GM21381 (cell line): Measurements from ENCODE around the gene UBXN1.
"Not testable (repeated sequence)": the region's sequence is repeated elsewhere in the genome, so short reads cannot be mapped to it uniquely, and the experiment has no call there.

Source experiments
- ATAC-seq: cut with Tn5 transposase; IDR thresholded peaks from one replicate; pipeline ENCODE4 v1.9.1; 2021; ENCODE audit warnings: mild to moderate bottlenecking, moderate library complexity; ENCODE audit not compliant: unreplicated experiment

The UBXN1 gene

GRCh38 chr11:62708793-62709192 lies 29.9 kb upstream of the UBXN1 start:
- no peak for ATAC-seq

- no peak for ATAC-seq
Measured at GRCh38 chr11:62708392-62708791, 29.5 kb upstream of the UBXN1 start.

DNA sequence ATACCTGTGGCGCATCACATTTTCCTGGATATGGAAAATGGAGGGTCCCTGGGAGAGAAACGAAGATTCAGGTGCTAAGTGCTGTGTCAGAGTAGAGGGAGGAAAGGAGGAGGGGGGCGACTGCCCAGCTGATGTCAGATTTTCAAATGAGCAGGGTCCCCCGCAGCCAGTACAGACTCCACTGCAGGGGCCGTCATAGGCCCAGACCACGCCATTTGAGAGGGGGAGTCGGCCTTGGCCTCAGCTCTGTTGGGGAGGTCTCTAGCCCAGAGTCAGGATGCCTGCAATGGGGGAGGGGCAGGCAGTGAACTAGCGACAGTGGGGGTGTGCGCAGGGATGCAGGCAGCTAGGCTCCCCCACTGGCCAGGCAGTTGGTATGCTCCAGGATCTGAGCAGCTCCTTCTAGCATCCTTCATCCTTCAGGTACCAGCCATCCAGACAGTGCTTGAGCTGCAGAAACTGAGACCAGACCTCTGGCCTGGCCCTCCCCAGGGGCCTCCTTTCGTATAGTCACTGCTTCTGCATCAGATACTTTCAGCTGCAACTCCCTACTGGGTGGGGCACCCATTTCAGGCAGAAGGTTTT lies 28.5 kb upstream of the UBXN1 start, which contains the start of the genes BSCL2 and GNG3:
Gene BSCL2, minus strand, starts transcription at position 148 of the 585 bp plus-strand sequence. CDS start 229 bp downstream, outside the sequence.
Gene GNG3, plus strand, starts transcription at position 400 of the 585 bp plus-strand sequence. CDS start 620 bp downstream, outside the sequence.
- no peak for ATAC-seq

GRCh38 chr11:62706850-62707247 lies 28.0 kb upstream of the UBXN1 start:
- ATAC-seq: no peak

DNA sequence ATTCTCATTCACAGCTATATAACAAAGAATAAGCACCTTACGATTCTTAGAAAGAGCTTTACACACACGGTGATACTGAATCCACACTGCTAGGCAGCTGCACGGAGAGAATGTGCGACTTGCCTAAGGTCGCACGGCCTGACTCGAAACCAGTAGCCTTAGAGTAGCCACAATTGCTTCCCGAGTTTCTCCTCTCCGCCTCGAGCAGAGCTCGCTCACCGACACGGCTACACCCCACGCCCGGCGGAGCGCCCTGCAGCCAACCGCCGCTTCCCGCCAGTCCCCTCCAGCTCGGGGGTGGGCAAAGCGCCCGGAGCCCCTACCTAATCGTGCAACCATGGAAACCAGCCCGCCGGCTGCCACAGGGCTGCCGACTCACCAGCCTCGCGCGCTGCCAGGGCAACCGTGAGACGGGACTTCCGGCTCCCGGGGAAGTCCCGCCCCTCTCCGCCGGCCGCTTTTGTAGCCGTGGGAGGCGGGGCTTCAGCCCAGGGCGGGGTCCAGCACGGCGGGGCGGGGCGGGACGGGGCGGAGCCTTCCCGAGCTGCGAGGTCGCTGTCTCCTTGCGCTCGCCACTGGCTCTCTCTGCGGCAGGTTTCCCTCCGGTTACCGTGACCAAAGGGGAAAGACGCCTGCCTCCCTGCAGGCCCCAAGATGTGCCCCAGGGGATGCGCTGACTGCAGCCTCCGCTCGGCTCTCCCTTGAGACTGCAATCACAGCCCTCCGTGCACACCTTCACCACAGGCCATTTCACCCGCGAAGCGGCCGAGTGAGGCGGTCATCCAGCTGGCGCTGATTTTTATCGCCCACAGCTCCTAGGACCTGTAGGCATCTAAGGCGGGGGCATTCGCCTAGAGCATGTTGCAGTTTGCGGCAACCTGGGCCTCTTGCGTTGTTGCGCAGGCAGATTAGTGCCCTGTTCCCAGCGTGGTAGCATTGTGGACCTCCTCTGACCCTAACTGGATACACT lies 27.3 kb upstream of the UBXN1 start:
- ATAC-seq: peak; percentile 57

DNA sequence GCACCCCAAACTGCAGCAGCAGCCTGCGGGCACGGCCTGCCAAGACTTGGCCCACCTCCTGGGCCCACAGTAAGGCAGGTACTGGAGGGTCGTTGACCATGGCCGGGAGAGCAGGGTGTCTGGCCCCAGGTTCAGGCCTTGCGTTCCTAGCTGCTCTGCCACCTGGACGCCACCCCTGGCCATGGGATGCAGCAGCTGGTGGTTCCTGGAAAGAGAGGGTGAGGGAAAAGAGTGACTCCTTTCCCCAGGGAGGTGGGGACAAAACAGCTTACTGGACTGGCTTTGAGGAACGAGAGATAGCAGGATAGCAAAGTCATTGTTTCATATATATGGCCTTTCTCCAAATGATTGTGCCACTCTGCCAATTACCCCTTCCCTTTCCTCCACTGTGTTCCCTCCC lies 26.5 kb upstream of the UBXN1 start:
- no peak for ATAC-seq

- not testable (repeated sequence) for ATAC-seq
Measured at GRCh38 chr11:62703921-62704320, 25.0 kb upstream of the UBXN1 start.

GRCh38 chr11:62702246-62702645 lies 23.4 kb upstream of the UBXN1 start:
- no peak for ATAC-seq

- ATAC-seq: no peak
Measured at GRCh38 chr11:62694455-62695167, 15.7 kb upstream of the UBXN1 start.

GRCh38 chr11:62693624-62694023 lies 14.8 kb upstream of the UBXN1 start:
- ATAC-seq: not testable (repeated sequence)

GRCh38 chr11:62689421-62690183 lies 10.7 kb upstream of the UBXN1 start, which contains the start of gene LRRN4CL:
LRRN4CL (minus strand) TSS chr11:62689530; CDS start chr11:62688508, 1,022 bp downstream.
- ATAC-seq: no peak

DNA sequence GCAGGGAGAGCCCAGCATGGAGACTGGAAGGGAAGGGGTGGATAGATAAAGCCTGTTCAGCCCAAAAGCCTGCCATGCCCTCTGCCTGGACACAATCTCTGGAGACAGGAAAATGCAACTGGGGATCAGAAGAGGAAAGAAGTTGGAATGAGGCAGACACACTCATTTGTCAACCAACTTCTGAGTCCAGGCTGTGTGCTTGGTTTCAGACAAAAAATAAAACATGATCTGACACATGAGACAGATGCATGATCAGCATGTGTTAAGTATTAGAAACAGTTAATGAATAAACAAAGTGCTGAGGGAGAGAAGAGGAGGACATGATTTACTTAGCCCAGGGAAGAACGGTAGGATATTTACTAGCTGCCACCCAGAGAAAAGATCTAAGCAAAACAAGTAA lies 9.6 kb upstream of the UBXN1 start:
- ATAC-seq: no peak

DNA sequence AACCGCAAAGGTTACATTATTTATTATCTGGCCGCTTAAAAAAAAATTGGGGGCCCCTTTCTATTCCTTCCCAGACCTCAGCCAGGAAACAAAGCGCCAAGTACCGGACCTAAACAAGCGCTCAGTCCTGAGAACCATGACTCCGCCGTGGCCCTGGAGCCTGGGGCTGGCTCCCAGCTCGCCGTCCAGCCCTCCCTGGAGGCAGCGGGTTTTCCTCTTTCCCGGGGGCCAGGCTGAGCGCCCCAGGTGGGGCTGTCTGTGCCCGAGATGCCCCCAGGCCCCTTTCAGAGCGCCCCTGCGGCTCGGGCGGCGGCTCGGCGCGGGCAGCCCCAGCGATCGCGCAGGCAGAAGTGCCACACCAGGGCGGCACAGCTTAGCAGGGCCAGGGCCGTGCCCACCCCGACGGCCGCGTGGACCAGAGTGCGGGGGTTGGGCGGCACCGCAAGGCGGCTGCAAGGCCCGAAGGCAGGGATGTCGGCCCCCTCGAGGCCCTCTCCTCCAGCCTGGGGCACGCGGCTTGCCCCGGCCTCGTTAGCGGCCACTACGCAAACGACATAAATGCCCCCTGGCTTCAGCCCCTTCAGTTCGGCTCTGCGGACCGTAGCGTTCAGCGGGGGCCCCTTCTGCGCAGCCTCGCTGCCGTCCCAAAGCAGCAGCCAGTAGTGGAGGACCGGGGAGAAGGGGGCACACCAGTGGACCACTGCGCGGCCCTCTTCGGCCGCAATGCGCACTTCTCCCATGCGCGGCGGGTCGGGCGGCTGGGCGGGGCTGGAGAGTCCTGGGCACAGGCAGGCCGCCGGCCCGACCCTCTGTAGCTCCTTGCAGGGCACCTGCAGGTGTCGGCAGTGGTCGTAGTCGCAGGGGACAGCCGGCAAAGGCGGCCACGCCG lies 8.9 kb upstream of the UBXN1 start:
- no peak for ATAC-seq

GRCh38 chr11:62682518-62682917 lies 3.6 kb upstream of the UBXN1 start:
- ATAC-seq: no peak

GRCh38 chr11:62680825-62681240 lies 2.0 kb upstream of the UBXN1 start:
- no peak for ATAC-seq

GRCh38 chr11:62678433-62678769 lies 472 bp downstream of the UBXN1 start:
- ATAC-seq: peak; percentile 17

DNA sequence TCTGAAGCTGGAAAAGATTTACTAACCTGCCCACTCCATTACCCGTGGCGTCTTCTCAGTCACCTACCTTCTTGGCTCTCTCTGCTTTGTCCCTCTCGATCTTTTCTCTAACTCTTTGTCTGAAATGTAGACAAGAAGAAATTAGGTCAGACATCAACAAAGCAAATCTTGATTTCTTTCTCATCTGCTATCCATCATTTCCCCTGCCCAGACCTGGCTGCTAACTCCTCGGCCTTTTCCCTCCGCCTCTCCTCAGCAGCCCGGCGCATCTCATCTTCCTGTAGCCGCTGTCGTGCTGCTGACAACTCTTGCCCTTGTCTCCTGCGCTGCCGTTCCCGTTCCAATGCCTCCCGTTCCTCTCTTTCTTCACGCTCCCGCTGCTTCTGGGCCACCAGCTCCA lies 1.2 kb downstream of the UBXN1 start:
- no peak for ATAC-seq

- ATAC-seq: no peak
Measured at GRCh38 chr11:62677156-62677555, 1.7 kb downstream of the UBXN1 start.

GRCh38 chr11:62676698-62677097 lies 2.2 kb downstream of the UBXN1 start:
- ATAC-seq: no peak

GRCh38 chr11:62675415-62675814 lies 3.5 kb downstream of the UBXN1 start:
- not testable (repeated sequence) for ATAC-seq
